RWPE1 (cell line): Measurements from ENCODE around the gene C16orf96.

Experiments used
- CTCF ChIA-PET: fragments of 350-600 bp; sonication (Branson Sonifier 250); formaldehyde crosslinking; extraction: SDS; loops from one replicate; lab custom pipeline; 2021; lab: Yijun Ruan, JAX
- POLR2A ChIA-PET: fragments of 400-600 bp; formaldehyde crosslinking; extraction: SDS; loops from one replicate; lab custom pipeline; 2020; ENCODE audit warnings: antibody characterized with exemption; ENCODE audit not compliant: low non-redundant PET; lab: Yijun Ruan, JAX
- DNase-seq: peaks from one replicate; pipeline ENCODE4 v3.0.0; 2012; ENCODE audit warnings: low spot score
- H3K27ac ChIP-seq: fragments of 450-650 bp; 2 replicates; pipeline ENCODE4 v1.5.1; 2017
- CTCF ChIP-seq: fragments of 450-650 bp; conservative IDR thresholded peaks from 2 replicates; pipeline ENCODE4 v1.5.1; 2017; ENCODE audit warnings: low read depth, mild to moderate bottlenecking

Gene C16orf96

GRCh38 chr16:4510747-4511426, 45.3 kb upstream of the C16orf96 start:
- CTCF ChIA-PET: interaction anchor here (0.7 to 1.6 kb wide), 4 partner anchors 38 to 140 kb away, joined by 3 to 5 read pairs (median 4); no protein-coding TSS in a partner anchor
- H3K27ac ChIP-seq: peak overlapping the region; percentile 39
- no peak for TF ChIP-seq CTCF
- POLR2A ChIA-PET: no interaction called here
- no peak for DNase-seq

GRCh38 chr16:4511441-4512082, 44.6 kb upstream of the C16orf96 start:
- DNase-seq: peak; percentile 41
- ChIA-PET CTCF (interaction anchor here (0.5 to 1.6 kb wide), 8 partner anchors 37 to 173 kb away, joined by 3 to 5 read pairs (median 3); no protein-coding TSS in a partner anchor), POLR2A (no interaction called here)

GRCh38 chr16:4512473-4512872, 43.7 kb upstream of the C16orf96 start:
- ChIA-PET POLR2A (interaction anchor here (0.6 kb wide), 1 partner anchor 35 kb away, joined by 8 read pairs; no protein-coding TSS in a partner anchor), CTCF (interaction anchor here (1.1 to 1.2 kb wide), 2 partner anchors 36 to 99 kb away, joined by 3 to 4 read pairs; no protein-coding TSS in a partner anchor)
- no peak for TF ChIP-seq CTCF
- H3K27ac ChIP-seq: peak overlapping the region; percentile 39
- DNase-seq: no peak

More at GRCh38 chr16:4511441-4512082, 44.6 kb upstream of the C16orf96 start:
- TF ChIP-seq CTCF: peak; percentile 48
- H3K27ac ChIP-seq: peak overlapping the region; percentile 39

GRCh38 chr16:4513086-4513860, 42.9 kb upstream of the C16orf96 start:
- DNase-seq: no peak
- ChIA-PET CTCF (interaction anchor here (0.6 to 0.7 kb wide), 2 partner anchors 1103 to 1651 kb away, joined by 3 to 5 read pairs; no protein-coding TSS in a partner anchor), POLR2A (no interaction called here)
- no peak for TF ChIP-seq CTCF
- H3K27ac ChIP-seq: no peak overlapping the region

GRCh38 chr16:4513881-4514280, 42.3 kb upstream of the C16orf96 start:
- DNase-seq: no peak
- CTCF ChIA-PET: interaction anchor here (0.6 kb wide), 1 partner anchor 1652 kb away, joined by 5 read pairs; no protein-coding TSS in a partner anchor
- POLR2A ChIA-PET: interaction anchor here (0.6 kb wide), 1 partner anchor 35 kb away, joined by 4 read pairs; no protein-coding TSS in a partner anchor
- no peak for TF ChIP-seq CTCF
- peak overlapping the region; percentile 34; the same call in 1 of the 2 replicates for H3K27ac ChIP-seq
